UCSD-AML1 (cell line): ENCODE measurements around the gene KCNH8.

Experiments
- DNase-seq: peaks from one replicate; lab custom pipeline; 2025; ENCODE audit not compliant: unreplicated experiment; lab: John Stamatoyannopoulos, UW

The KCNH8 gene

GRCh38 chr3:19248767-19249166 is 100.5 kb downstream of the KCNH8 start:
- no peak for DNase-seq

GRCh38 chr3:19250959-19251610 is 102.8 kb downstream of the KCNH8 start:
- DNase-seq: no peak

- DNase-seq: no peak
These were observed 105.9 kb downstream of the KCNH8 start for GRCh38 chr3:19254189-19254588.

- DNase-seq: no peak
These were observed 106.6 kb downstream of the KCNH8 start for GRCh38 chr3:19254784-19255338.

GRCh38 chr3:19256313-19256712 is 108.0 kb downstream of the KCNH8 start:
- DNase-seq: peak; percentile 17

GRCh38 chr3:19263606-19264005 is 115.3 kb downstream of the KCNH8 start:
- DNase-seq: no peak

GRCh38 chr3:19264424-19264823 is 116.1 kb downstream of the KCNH8 start:
- no peak for DNase-seq

GRCh38 chr3:19267040-19267439 is 118.7 kb downstream of the KCNH8 start:
- DNase-seq: no peak

GRCh38 chr3:19270481-19270880 is 122.2 kb downstream of the KCNH8 start:
- DNase-seq: no peak

GRCh38 chr3:19272296-19272695 is 124.0 kb downstream of the KCNH8 start:
- no peak for DNase-seq

GRCh38 chr3:19273091-19273490 is 124.8 kb downstream of the KCNH8 start:
- DNase-seq: no peak

- DNase-seq: no peak
These were observed 126.3 kb downstream of the KCNH8 start for GRCh38 chr3:19274576-19274975.

GRCh38 chr3:19284974-19285373 is 136.7 kb downstream of the KCNH8 start:
- DNase-seq: no peak

- DNase-seq: no peak
These were observed 145.0 kb downstream of the KCNH8 start for GRCh38 chr3:19293295-19293694.

- DNase-seq: no peak
These were observed 146.9 kb downstream of the KCNH8 start for GRCh38 chr3:19295208-19295607.

GRCh38 chr3:19331931-19332330 is 183.6 kb downstream of the KCNH8 start:
- no peak for DNase-seq

GRCh38 chr3:19334120-19334519 is 185.8 kb downstream of the KCNH8 start:
- DNase-seq: no peak

GRCh38 chr3:19338769-19339168 is 190.5 kb downstream of the KCNH8 start:
- no peak for DNase-seq

- no peak for DNase-seq
These were observed 194.1 kb downstream of the KCNH8 start for GRCh38 chr3:19342389-19342788.

GRCh38 chr3:19346759-19347158 is 198.4 kb downstream of the KCNH8 start:
- no peak for DNase-seq

- no peak for DNase-seq
These were observed 199.4 kb downstream of the KCNH8 start for GRCh38 chr3:19347671-19348070.

- no peak for DNase-seq
These were observed 200.2 kb downstream of the KCNH8 start for GRCh38 chr3:19348500-19348899.

- DNase-seq: no peak
These were observed 200.7 kb downstream of the KCNH8 start for GRCh38 chr3:19348941-19349564.
